GM18499 (cell line): Measurements from ENCODE around the gene DNAJA1.
"Not testable (repeated sequence)": the region's sequence is repeated elsewhere in the genome, so short reads cannot be mapped to it uniquely, and the experiment has no call there.

ENCODE experiments used
- ATAC-seq: cut with Tn5 transposase; IDR thresholded peaks from one replicate; pipeline ENCODE4 v1.9.1; 2021; ENCODE audit warnings: moderate number of reproducible peaks; ENCODE audit not compliant: insufficient read depth, unreplicated experiment

DNAJA1 gene

GRCh38 chr9:33080534-33080933 is 55.5 kb downstream of the DNAJA1 start:
- no peak for ATAC-seq

- no peak for ATAC-seq
Observed at GRCh38 chr9:33081128-33081851, 56.2 kb downstream of the DNAJA1 start.

- ATAC-seq: no peak
Observed at GRCh38 chr9:33082128-33082527, 57.1 kb downstream of the DNAJA1 start.

- no peak for ATAC-seq
Observed at GRCh38 chr9:33082538-33083326, 57.7 kb downstream of the DNAJA1 start.

- ATAC-seq: not testable (repeated sequence)
Observed at GRCh38 chr9:33085672-33086071, 60.6 kb downstream of the DNAJA1 start.
